Stimulated activated CD4-positive, alpha-beta T cell treated with anti-CD3 and anti-CD28 coated beads, Interleukin-4, amount 100 ng/mL, for 24 hours (primary cell): Measurements from ENCODE around the gene PDGFA.

Experiments used
- DNase-seq: peaks from one replicate; pipeline ENCODE4 v3.0.0-alpha.2; 2020

Gene PDGFA

GRCh38 chr7:457814-458510 is 61.7 kb downstream of the PDGFA start:
- DNase-seq = no peak

DNA sequence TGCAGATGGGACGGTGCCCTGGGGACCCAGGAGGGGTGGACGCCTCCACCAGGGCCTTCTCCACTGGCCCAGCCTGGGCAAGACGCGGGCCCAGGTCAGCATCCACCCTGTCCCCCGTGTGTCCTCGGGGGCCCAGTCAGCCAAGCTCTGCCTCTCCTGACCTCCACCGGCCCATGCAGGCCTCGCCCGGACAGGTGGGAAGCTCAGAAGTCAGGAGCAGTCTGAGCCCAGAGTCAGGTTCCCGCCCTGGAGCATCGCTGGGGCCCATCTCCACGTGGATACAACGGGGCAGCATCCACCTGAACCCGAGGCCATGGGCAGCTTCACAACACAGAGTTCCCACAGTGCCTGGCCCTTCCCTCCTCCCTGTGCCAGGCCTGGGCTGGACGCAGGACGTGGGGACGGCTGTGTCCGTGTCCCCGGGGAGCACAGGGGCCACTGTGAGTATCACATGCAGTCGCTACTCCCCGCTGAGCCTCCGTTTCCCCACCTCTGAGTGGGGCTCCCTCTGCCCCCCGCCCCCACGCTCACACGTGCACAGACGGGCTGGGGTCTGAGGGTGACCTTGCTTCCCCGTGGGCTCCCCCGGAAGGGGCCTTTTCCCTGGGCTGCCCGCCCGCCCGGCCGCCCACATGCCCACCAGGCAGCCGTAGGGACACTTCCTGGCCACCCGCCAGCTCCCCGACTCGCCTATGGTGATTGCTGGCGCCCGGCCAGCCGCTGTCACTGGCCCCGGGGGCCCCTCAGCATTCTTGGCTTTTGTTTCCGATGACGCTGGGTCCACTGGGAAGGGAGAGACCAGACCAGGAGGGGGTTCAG is 64.3 kb downstream of the PDGFA start:
- DNase-seq = no peak

DNA sequence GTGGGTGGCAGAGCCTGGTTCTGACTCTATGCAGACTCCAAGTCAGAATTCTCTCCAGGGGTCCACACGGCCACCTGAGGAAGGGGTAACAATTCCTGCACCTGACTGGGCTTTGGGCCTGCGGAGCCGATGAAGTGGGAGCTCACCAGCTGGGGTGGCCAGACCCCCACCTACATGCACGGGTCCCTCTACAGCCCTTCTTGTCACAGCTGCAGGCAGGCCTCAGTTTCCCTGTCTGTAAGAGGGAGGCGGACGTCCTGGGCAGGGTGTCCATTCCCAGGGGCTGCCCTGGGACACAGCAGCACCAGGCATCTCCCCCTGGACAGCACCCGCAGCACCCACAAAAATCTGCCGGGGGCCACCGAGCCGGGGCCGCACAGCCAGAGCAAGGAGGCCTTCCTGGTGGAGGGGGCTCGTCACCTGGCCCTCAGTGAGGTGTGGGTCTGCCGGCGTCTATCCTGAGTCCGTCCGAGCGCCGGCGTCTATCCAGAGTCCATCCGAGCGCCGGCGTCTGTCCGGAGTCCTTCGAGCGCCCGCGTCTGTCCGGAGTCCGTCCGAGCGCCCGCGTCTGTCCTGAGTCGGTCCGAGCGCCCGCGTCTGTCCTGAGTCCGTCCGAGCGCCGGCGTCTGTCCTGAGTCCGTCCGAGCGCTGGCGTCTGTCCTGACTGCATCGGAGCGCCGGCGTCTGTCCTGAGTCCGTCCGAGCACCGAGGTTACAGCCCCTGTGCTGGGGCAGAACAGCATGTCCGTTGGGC is 65.1 kb downstream of the PDGFA start:
- DNase-seq = no peak

- DNase-seq = no peak
Measured at GRCh38 chr7:453597-454306, 65.9 kb downstream of the PDGFA start.

DNA sequence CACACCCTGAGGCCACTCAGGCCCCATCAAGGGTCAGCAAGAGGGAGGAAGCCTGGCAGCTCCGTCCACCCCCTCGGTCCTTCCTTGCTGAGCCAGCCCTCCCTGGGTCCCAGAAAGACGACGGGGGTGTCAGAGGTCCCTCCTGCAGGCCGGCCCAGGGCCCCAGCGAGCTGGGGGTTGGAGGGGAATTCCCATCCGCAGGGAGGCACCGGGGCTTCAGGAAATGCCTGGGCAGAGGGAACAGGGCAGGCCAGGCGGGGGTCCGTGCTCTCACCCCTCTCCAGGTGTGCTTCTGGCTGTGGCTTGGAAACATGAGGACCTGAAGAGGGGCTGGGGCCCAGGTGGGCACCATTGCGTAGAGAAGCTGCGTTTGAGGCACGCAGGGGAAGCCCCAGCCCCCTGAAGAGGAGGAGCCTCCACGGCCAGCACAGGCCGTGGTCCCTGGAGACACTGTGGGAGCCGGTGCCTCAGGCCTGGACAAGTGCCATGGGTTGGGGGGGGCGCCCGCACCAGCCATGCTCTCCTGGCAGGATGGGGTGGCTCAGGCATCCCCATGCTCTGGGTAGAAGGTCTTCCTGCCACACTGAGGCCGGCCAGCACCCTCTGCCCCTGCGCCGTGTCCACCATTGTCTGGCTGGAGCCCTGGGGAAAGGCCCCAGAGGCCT is 66.7 kb downstream of the PDGFA start:
- DNase-seq = no peak

GRCh38 chr7:452226-452751 is 67.4 kb downstream of the PDGFA start:
- DNase-seq = no peak

- no peak for DNase-seq
Measured at GRCh38 chr7:451255-452225, 68.1 kb downstream of the PDGFA start.

DNA sequence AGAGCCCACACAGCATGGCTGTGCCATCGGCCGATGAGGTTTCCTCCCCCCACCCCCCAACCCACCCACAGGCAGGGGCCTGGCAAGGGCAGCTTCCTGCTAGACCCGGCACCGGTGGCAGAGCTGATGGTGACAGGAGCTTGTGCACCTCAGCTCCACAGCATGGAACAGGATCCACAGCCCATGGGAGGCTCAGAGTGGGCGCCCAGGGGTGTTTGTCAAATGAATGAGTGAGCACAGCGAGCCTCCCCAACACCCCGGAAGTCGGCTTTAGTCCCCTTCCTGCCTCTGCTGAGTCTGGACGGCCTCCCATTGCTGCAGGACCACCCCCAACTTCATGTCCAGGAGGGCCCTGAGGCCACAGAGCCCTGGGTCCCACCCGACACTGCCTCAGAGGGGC is 68.9 kb downstream of the PDGFA start:
- DNase-seq = no peak

DNA sequence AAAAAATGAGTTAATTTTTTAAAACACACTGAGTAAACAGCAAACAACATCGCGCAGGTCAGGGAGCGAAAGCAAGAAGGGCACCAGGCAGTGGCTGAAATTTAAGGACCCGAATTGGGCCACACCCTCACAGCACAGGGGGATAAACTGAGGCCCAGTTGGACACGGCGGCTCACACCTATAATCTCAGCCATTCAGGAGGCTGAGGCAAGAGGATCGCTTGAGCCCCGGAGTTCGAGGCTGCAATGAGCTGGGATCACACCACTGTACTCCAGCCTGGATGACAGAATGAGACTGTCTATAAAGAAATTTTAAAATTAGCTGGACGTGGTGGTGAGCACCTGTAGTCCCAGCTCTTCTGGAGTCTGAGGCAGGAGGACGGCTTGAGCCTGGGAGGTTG is 69.6 kb downstream of the PDGFA start:
- no peak for DNase-seq

- no peak for DNase-seq
Measured at GRCh38 chr7:449324-450019, 70.2 kb downstream of the PDGFA start.

- no peak for DNase-seq
Measured at GRCh38 chr7:447523-447922, 72.1 kb downstream of the PDGFA start.
